ENCODE measurements around the gene POLA1. TPM values are rescaled to one million over a fixed set of nuclear protein-coding genes. Genes with fewer than 3 reads are reported as not detected.

Gene POLA1
- total and polyA plus RNA-seq, 7 donors, result 1.8 to 15.0 (median 11.4) TPM

- 62 to 80% methylated on average over 3 of the region's 3 CpGs for WGBS, 2 donors
- intact Hi-C loops (cut with DNase I), result no loop called here
- H3K27me3 ChIP-seq, result no peaks in the 10 kb centered on the region
- H3K9me3 ChIP-seq, result no peaks in the 10 kb centered on the region
- no peak for TF ChIP-seq CTCF (IDR thresholded peaks at IDR 0.05)
- TF ChIP-seq EP300 (IDR thresholded peaks at IDR 0.05), result no peak
- TF ChIP-seq POLR2A (IDR thresholded peaks at IDR 0.05), result no peak
- TF ChIP-seq POLR2AphosphoS5 (IDR thresholded peaks at IDR 0.05), result no peak
- peaks cover 0 to 20% (median 4%) of the 10 kb centered on the region in 4 donors for H3K36me3 ChIP-seq
- H3K4me1 ChIP-seq, result no peaks in the 10 kb centered on the region
- H3K4me3 ChIP-seq, result no peak overlapping the region
- no peak for DNase-seq
- no peak overlapping the region for H3K27ac ChIP-seq
These were observed 34.8 kb downstream of the POLA1 start for GRCh38 chrX:24728530-24728929.

GRCh38 chrX:24732766-24733500 lies 39.2 kb downstream of the POLA1 start:
- no peak for TF ChIP-seq EP300 (IDR thresholded peaks at IDR 0.05)
- no peak for TF ChIP-seq CTCF (IDR thresholded peaks at IDR 0.05)
- TF ChIP-seq POLR2AphosphoS5 (IDR thresholded peaks at IDR 0.05), result no peak
- no peak for TF ChIP-seq POLR2A (IDR thresholded peaks at IDR 0.05)
- WGBS, 2 donors, result 91 to 96% methylated on average over 6 of the region's 6 CpGs
- intact Hi-C loops (cut with DNase I), result no loop called here

DNA sequence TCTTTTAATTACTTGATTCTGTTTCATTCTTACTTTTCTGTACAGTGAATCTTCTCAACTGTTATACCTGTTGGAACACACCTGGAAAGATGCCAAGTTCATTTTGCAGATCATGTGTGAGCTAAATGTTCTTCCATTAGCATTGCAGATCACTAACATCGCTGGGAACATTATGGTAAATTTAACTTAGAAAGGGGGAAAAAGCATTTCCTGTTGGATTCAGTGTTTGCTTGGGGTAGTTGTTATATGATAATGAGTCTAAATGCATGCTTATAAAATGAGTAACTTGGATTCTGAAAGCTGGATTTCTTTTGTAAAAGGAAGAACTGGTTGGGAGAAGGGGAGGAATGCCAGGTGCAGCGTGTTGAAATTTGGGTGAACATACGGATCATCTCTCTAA lies 47.6 kb downstream of the POLA1 start:
- Histone ChIP-seq H3K9me3 (no peaks in the 10 kb centered on the region), H3K4me1 (no peaks in the 10 kb centered on the region), H3K27me3 (no peaks in the 10 kb centered on the region), H3K36me3 (peaks cover 0 to 12% (median 0%) of the 10 kb centered on the region in 4 donors), H3K4me3 (no peak overlapping the region), H3K27ac (no peak overlapping the region)
- intact Hi-C loops (cut with DNase I), result no loop called here
- TF ChIP-seq POLR2AphosphoS5 (IDR thresholded peaks at IDR 0.05), result no peak
- TF ChIP-seq EP300 (IDR thresholded peaks at IDR 0.05), result no peak
- no peak for TF ChIP-seq CTCF (IDR thresholded peaks at IDR 0.05)
- no peak for TF ChIP-seq POLR2A (IDR thresholded peaks at IDR 0.05)
- whole genome bisulfite sequencing, 2 donors, result 90 to 94% methylated on average over 3 of the region's 3 CpGs
- DNase-seq, result no peak

More at GRCh38 chrX:24732766-24733500, 39.2 kb downstream of the POLA1 start:
- no peak overlapping the region for H3K27ac ChIP-seq
- no peaks in the 10 kb centered on the region for H3K27me3 ChIP-seq
- DNase-seq, result no peak
- H3K9me3 ChIP-seq, result no peaks in the 10 kb centered on the region
- H3K36me3 ChIP-seq, result peaks cover 0 to 7% (median 4%) of the 10 kb centered on the region in 4 donors
- H3K4me3 ChIP-seq, result no peak overlapping the region
- H3K4me1 ChIP-seq, result no peaks in the 10 kb centered on the region

GRCh38 chrX:24748196-24748595 lies 54.5 kb downstream of the POLA1 start:
- H3K36me3 ChIP-seq, result no peaks in the 10 kb centered on the region
- intact Hi-C loops (cut with DNase I), result no loop called here

More at GRCh38 chrX:24748196-24748595, 54.5 kb downstream of the POLA1 start:
- no peak for TF ChIP-seq POLR2AphosphoS5 (IDR thresholded peaks at IDR 0.05)
- TF ChIP-seq POLR2A (IDR thresholded peaks at IDR 0.05), result no peak
- no peak for TF ChIP-seq CTCF (IDR thresholded peaks at IDR 0.05)
- no peak for TF ChIP-seq EP300 (IDR thresholded peaks at IDR 0.05)
- Histone ChIP-seq H3K27me3 (no peaks in the 10 kb centered on the region), H3K27ac (no peak overlapping the region), H3K4me3 (no peak overlapping the region), H3K4me1 (no peaks in the 10 kb centered on the region), H3K9me3 (no peaks in the 10 kb centered on the region)
- WGBS, 2 donors, result 92 to 99% methylated on average over 3 of the region's 3 CpGs
- no peak for DNase-seq
